K562 (cell line): ENCODE data around the gene SASH3. TPM values are rescaled to one million over a fixed set of nuclear protein-coding genes. Genes with fewer than 3 reads are reported as not detected.

Experiments used
- ATAC-seq: fragments of 200-7000 bp; cut with Tn5 transposase; 3 replicates; pipeline ENCODE4 v1.9.1; 2020; ENCODE audit warnings: moderate library complexity
- BruUV-seq: library from RNA; stranded (reverse); fragments of 400-500 nt; replicated peaks from 2 replicates; lab custom pipeline; 2021; lab: Mats Ljungman, UMichigan
- CTCF ChIA-PET: fragments of 300-600 bp; formaldehyde crosslinking; extraction: SDS; loops from one replicate; lab custom pipeline; 2021; ENCODE audit warnings: low intra/inter-chr PET ratio; lab: Yijun Ruan, JAX
- POLR2A ChIA-PET: fragments of 300-600, 350-650 bp; sonication (Branson Sonifier 250); formaldehyde crosslinking; extraction: SDS; loops from one replicate; lab custom pipeline; 2021; ENCODE audit warnings: antibody characterized with exemption, inconsistent platforms; lab: Yijun Ruan, JAX
- DNase-seq, 4 experiments: peaks; one replicate each; pipeline versions ENCODE4 v3.0.0 to v3.0.0-alpha.2; 2011 to 2018; ENCODE audit warnings: low spot score in 3 of 4, mixed read lengths in 3 of 4; ENCODE audit errors: extremely low read depth in 1 of 4
- FAIRE-seq: peaks from 2 replicates; lab custom pipeline; 2011; peaks lifted over from hg19 to GRCh38; lab: Jason Lieb, UNC
- H2AFZ ChIP-seq: 2 replicates; pipeline ENCODE4 v1.6.0; 2011; ENCODE audit warnings: low read depth, low read length, control low read depth, inconsistent platforms
- H3K27ac ChIP-seq: fragments of 200-600 bp; 3 replicates; pipeline ENCODE4 v1.8.0; 2011; ENCODE audit warnings: low read depth, mild to moderate bottlenecking, control low read depth, inconsistent platforms, low read length, moderate library complexity, mixed read lengths; ENCODE audit errors: extremely low read depth
- H3K27me3 ChIP-seq, 2 experiments: fragments of 300-600 bp in 1 of 2; 2 replicates in 1 of 2; 3 replicates in 1 of 2; pipeline versions ENCODE4 v1.6.0 to v1.8.0; 2011; ENCODE audit warnings: inconsistent platforms in 2 of 2, low read length in 2 of 2, mild to moderate bottlenecking in 1 of 2, mixed read lengths in 1 of 2, moderate library complexity in 1 of 2; ENCODE audit not compliant: control insufficient read depth in 2 of 2, insufficient read depth in 2 of 2
- H3K36me3 ChIP-seq: fragments of 300-600 bp; 3 replicates; pipeline ENCODE4 v1.8.0; 2011; ENCODE audit warnings: mild to moderate bottlenecking, low read length, inconsistent platforms; ENCODE audit not compliant: control insufficient read depth, insufficient read depth
- H3K4me1 ChIP-seq, 2 experiments: fragments of 200-600 bp in 1 of 2; replicated peaks in 1 of 2; 2 replicates in 1 of 2; 3 replicates in 1 of 2; pipeline versions ENCODE4 v1.5.1 to v1.8.0; 2011; ENCODE audit warnings: inconsistent platforms in 2 of 2, low read length in 2 of 2, mild to moderate bottlenecking in 1 of 2, mixed read lengths in 1 of 2, moderate library complexity in 1 of 2; ENCODE audit not compliant: control insufficient read depth in 2 of 2, insufficient read depth in 2 of 2
- H3K4me2 ChIP-seq: 2 replicates; pipeline ENCODE4 v1.6.1; 2011; ENCODE audit warnings: low read length, control low read depth, inconsistent platforms, mixed read lengths; ENCODE audit not compliant: insufficient read depth
- H3K4me3 ChIP-seq: fragments of 200-600 bp; sonication (generic), shearing (Covaris generic); 2 replicates; pipeline ENCODE4 v1.5.1; 2016; ENCODE audit warnings: control low read depth, inconsistent platforms
- H3K79me2 ChIP-seq: fragments of 200-600 bp; 3 replicates; pipeline ENCODE4 v1.8.0; 2011; ENCODE audit warnings: low read length, inconsistent platforms; ENCODE audit not compliant: control insufficient read depth, insufficient read depth
- H3K9ac ChIP-seq, 2 experiments: 2 replicates each; pipeline versions ENCODE4 v1.6.0 to v1.6.1; 2011; ENCODE audit warnings: low read depth in 2 of 2, low read length in 2 of 2, control low read depth in 1 of 2, inconsistent platforms in 1 of 2, mild to moderate bottlenecking in 1 of 2, mixed read lengths in 1 of 2; ENCODE audit not compliant: insufficient read depth in 1 of 2
- H3K9me1 ChIP-seq: one replicate; pipeline ENCODE4 v1.6.0; 2011; ENCODE audit warnings: inconsistent platforms, mild to moderate bottlenecking, low read length, moderate library complexity; ENCODE audit not compliant: control insufficient read depth, insufficient read depth
- H3K9me3 ChIP-seq: replicated peaks from 2 replicates; pipeline ENCODE4 v1.5.1; 2011; ENCODE audit warnings: low read depth, low read length, inconsistent platforms; ENCODE audit not compliant: control insufficient read depth, insufficient read depth
- H4K20me1 ChIP-seq: replicated peaks from 2 replicates; pipeline ENCODE4 v1.6.1; 2011; ENCODE audit warnings: low read length, inconsistent platforms, mixed read lengths; ENCODE audit not compliant: control insufficient read depth, insufficient read depth
- HDAC2 ChIP-seq: fragments of 450-650 bp; IDR thresholded peaks from 2 replicates; pipeline ENCODE4 v1.6.1; 2016; ENCODE audit warnings: mild to moderate bottlenecking
- RAD51 ChIP-seq: fragments of 450-650 bp; IDR thresholded peaks from 2 replicates; pipeline ENCODE4 v1.7.1; 2016; ENCODE audit warnings: low read depth, mild to moderate bottlenecking, borderline replicate concordance
- SMC3 ChIP-seq: conservative IDR thresholded peaks from 2 replicates; pipeline ENCODE4 v1.6.1; 2011; ENCODE audit warnings: low read depth, low read length, improper control_type of control experiment; ENCODE audit not compliant: insufficient read depth
- TBP ChIP-seq: optimal IDR thresholded peaks from 2 replicates; pipeline ENCODE3; 2011; ENCODE audit warnings: low read depth, low read length, improper control_type of control experiment
- ZNF780A ChIP-seq: fragments of 250-450 bp; sonication (Bioruptor Pico); IDR thresholded peaks from 2 replicates; pipeline ENCODE4 v1.5.0; 2021; ENCODE audit warnings: mild to moderate bottlenecking
- WGBS: fragments of 100-300 bp; shearing (Covaris generic); methylation state at CpG from one replicate; pipeline ENCODE4 v1.1.6; 2016; ENCODE audit warnings: low coverage, mixed read lengths; ENCODE audit not compliant: insufficient coverage; ENCODE audit errors: missing lambda C conversion rate; 5-methylcytosine and 5-hydroxymethylcytosine counted together
- in situ Hi-C: fragments of 300-500 bp; cut with MboI; formaldehyde crosslinking; loops from 4 replicates; pipeline ENCODE4 v1.15.0; 2018; ENCODE audit warnings: inconsistent platforms, mixed read lengths
- intact Hi-C: fragments of 100-400 bp; cut with micrococcal nuclease; formaldehyde crosslinking; loops from 2 replicates; pipeline ENCODE4 v1.14.2; 2022
- polyA plus RNA-seq, 8 experiments: library from polyadenylated mRNA; depleted of rRNA in 4 of 8; stranded (reverse) in 5 of 8; unstranded in 3 of 8; fragments of >200 nt; fragmentation: Nextera tagmentation in 2 of 8; fragmentation: Illumina TruSeq in 1 of 8; extraction: Ambion mirVana in 2 of 8; extraction: Trizol in 1 of 8; gene quantifications; 2 replicates each; pipeline versions ENCODE4 v1.2.1 to v1.2.3, GENCODE V29; 2011 to 2014; ENCODE audit warnings: inconsistent platforms in 1 of 8, missing spikeins in 1 of 8
- total RNA-seq, 7 experiments: library from RNA; depleted of rRNA in 6 of 7; stranded (reverse); fragments of >200 nt in 6 of 7; fragmentation: Illumina TruSeq in 2 of 7; extraction: Trizol in 2 of 7; gene quantifications; 2 replicates each; pipeline versions ENCODE4 v1.2.1 to v1.2.3, GENCODE V29; 2011 to 2021; ENCODE audit warnings: low replicate concordance in 1 of 7
- TF ChIP-seq, protein P1 (sequence below): sonication (generic); formaldehyde crosslinking; IDR thresholded peaks from 2 replicates; pipeline ENCODE4 v1.5.0; 2020; ENCODE audit warnings: missing genetic modification reagents
- TF ChIP-seq, protein P2 (sequence below): sonication (generic); formaldehyde crosslinking; IDR thresholded peaks from 2 replicates; pipeline ENCODE4 v1.9.0; 2022; ENCODE audit warnings: mild to moderate bottlenecking, missing genetic modification reagents
- TF ChIP-seq, protein P3 (sequence below): fragments of 250-450 bp; sonication (Bioruptor Pico); IDR thresholded peaks from 2 replicates; pipeline ENCODE4 v1.4.0; 2020; ENCODE audit warnings: mild to moderate bottlenecking, moderate library complexity, borderline replicate concordance
- TF ChIP-seq, protein P4 (sequence below), 3 experiments: IDR thresholded peaks in 2 of 3; conservative IDR thresholded peaks in 1 of 3; 2 replicates each; pipeline ENCODE4 v1.5.1; 2011 to 2012; ENCODE audit warnings: low read length in 3 of 3, mild to moderate bottlenecking in 3 of 3, control low read depth in 2 of 3, improper control_type of control experiment in 1 of 3, inconsistent platforms in 1 of 3, low read depth in 1 of 3, mixed read lengths in 1 of 3, moderate library complexity in 1 of 3; ENCODE audit not compliant: insufficient read depth in 2 of 3

SASH3 gene
- total and polyA plus RNA-seq, 9 of the 15 experiments (the other 6 are each of a cell fraction or from before 2014, with no cell fraction given), result 0.03 to 0.72 (median 0.08) TPM

DNA sequence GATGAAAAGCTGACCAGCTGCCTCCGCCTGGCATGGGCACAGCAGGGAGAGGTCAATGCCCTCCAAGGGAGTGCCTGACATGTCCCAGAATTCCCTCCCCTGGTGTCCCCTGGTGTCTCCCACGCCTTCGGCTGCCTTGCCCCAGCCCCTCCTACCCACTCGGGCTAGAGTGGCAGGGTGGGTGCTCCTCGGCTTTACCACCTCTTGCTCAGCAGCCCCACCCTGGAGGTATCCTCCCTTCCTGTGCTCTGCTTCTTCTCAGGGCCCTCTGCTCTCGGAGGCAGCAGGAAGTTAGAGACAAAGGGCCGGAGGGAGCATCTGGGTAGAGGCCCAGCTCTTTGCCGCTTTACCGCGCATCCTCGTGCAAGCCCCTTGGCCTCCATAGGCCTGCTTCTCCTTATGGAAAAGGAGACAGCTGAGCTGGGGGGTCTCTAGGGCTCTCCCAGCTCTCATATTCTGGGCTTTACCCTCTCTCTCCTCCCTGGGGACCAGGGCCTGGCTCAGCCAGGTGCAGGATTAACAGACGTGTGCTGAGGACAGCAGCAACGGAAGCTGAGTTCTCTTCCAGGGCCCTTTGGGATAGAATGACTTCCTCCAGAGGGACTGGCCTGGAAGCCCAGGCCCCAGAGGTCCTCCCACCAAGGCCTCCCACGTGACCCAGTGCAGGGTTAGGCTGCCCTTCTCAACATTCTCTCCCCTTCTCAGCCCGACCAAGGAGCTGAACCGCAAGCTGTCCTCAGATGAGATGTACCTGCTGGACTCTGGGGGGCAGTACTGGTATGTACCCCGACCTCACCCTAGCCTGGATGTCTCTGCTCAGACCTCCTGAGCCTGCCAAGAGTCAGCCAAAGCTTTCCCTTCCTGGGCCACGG, 23.7 kb upstream of the SASH3 start:
- Histone ChIP-seq H3K4me1 (peaks cover 12 to 17% of the 10 kb centered on the region in 2 experiments; a peak in 4 of 5 replicates), H4K20me1 (no peaks in the 10 kb centered on the region), H3K9ac (peak overlapping the region in 1 of 2 experiments; percentile 58; a peak in 2 of 4 replicates), H3K4me3 (no peak overlapping the region), H3K27ac (no peak overlapping the region), H3K79me2 (no peaks in the 10 kb centered on the region), H3K4me2 (no peak overlapping the region), H3K36me3 (no peaks in the 10 kb centered on the region), H3K9me3 (no peaks in the 10 kb centered on the region), H2AFZ (no peak overlapping the region; the same call in 1 of the 2 replicates), H3K27me3 (no peaks in the 10 kb centered on the region), H3K9me1 (peaks cover 2% of the 10 kb centered on the region)
- ChIA-PET CTCF (interaction anchor here (3.0 kb wide), 1 partner anchor 149 kb away, joined by 11 read pairs; no protein-coding TSS in a partner anchor), POLR2A (interaction anchor here (0.6 kb wide), 1 partner anchor 80 kb away, joined by 3 read pairs; no protein-coding TSS in a partner anchor)
- no TSS peak for BruUV-seq
- intact Hi-C loops, result loop anchor here (5.0 to 10.0 kb wide), 2 partner anchors 149 to 306 kb away; partner anchors contain the start of gene UTP14A
- ATAC-seq (peak; percentile 55), FAIRE-seq (no peak), DNase-seq (peak; percentile 17 to 30 (median 23))
- in situ Hi-C loops, result no loop called here
- TF ChIP-seq, protein P1, sequence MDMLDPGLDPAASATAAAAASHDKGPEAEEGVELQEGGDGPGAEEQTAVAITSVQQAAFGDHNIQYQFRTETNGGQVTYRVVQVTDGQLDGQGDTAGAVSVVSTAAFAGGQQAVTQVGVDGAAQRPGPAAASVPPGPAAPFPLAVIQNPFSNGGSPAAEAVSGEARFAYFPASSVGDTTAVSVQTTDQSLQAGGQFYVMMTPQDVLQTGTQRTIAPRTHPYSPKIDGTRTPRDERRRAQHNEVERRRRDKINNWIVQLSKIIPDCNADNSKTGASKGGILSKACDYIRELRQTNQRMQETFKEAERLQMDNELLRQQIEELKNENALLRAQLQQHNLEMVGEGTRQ (CRISPR knock-in tag), result peak; percentile 22; the same call in 1 of the 2 replicates
- no peak for TF ChIP-seq TBP
- TF ChIP-seq, protein P2, sequence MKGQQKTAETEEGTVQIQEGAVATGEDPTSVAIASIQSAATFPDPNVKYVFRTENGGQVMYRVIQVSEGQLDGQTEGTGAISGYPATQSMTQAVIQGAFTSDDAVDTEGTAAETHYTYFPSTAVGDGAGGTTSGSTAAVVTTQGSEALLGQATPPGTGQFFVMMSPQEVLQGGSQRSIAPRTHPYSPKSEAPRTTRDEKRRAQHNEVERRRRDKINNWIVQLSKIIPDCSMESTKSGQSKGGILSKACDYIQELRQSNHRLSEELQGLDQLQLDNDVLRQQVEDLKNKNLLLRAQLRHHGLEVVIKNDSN (CRISPR knock-in tag), result 0 out of 2 replicates have a peak, but pooled peaks have one; percentile 12
- TF ChIP-seq, protein P3, sequence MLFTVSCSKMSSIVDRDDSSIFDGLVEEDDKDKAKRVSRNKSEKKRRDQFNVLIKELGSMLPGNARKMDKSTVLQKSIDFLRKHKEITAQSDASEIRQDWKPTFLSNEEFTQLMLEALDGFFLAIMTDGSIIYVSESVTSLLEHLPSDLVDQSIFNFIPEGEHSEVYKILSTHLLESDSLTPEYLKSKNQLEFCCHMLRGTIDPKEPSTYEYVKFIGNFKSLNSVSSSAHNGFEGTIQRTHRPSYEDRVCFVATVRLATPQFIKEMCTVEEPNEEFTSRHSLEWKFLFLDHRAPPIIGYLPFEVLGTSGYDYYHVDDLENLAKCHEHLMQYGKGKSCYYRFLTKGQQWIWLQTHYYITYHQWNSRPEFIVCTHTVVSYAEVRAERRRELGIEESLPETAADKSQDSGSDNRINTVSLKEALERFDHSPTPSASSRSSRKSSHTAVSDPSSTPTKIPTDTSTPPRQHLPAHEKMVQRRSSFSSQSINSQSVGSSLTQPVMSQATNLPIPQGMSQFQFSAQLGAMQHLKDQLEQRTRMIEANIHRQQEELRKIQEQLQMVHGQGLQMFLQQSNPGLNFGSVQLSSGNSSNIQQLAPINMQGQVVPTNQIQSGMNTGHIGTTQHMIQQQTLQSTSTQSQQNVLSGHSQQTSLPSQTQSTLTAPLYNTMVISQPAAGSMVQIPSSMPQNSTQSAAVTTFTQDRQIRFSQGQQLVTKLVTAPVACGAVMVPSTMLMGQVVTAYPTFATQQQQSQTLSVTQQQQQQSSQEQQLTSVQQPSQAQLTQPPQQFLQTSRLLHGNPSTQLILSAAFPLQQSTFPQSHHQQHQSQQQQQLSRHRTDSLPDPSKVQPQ (CRISPR knock-in tag), result no peak
- TF ChIP-seq ZNF780A (CRISPR knock-in tag), result no peak
- TF ChIP-seq RAD51, result peak; percentile 51; the same call in 1 of the 2 replicates
- 0 out of 2 replicates have a peak, but pooled peaks have one; percentile 8 for TF ChIP-seq SMC3
- no peak for TF ChIP-seq HDAC2
- TF ChIP-seq, protein P4, sequence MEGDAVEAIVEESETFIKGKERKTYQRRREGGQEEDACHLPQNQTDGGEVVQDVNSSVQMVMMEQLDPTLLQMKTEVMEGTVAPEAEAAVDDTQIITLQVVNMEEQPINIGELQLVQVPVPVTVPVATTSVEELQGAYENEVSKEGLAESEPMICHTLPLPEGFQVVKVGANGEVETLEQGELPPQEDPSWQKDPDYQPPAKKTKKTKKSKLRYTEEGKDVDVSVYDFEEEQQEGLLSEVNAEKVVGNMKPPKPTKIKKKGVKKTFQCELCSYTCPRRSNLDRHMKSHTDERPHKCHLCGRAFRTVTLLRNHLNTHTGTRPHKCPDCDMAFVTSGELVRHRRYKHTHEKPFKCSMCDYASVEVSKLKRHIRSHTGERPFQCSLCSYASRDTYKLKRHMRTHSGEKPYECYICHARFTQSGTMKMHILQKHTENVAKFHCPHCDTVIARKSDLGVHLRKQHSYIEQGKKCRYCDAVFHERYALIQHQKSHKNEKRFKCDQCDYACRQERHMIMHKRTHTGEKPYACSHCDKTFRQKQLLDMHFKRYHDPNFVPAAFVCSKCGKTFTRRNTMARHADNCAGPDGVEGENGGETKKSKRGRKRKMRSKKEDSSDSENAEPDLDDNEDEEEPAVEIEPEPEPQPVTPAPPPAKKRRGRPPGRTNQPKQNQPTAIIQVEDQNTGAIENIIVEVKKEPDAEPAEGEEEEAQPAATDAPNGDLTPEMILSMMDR (IDR thresholded peaks at IDR 0.05 in 2 of 3, conservative IDR thresholded peaks at IDR 0.05 in 1 of 3; ENCODE audit: insufficient read depth in 2 of 3, low read depth in 1 of 3, low read length in 3 of 3), result peak; percentile 27 to 34 (median 28); a peak in 2 of 6 replicates
- WGBS, result 58% methylated on average over 7 of the region's 18 CpGs
